HG03469 (cell line): ENCODE data around the gene GP9.
A peak's percentile ranks its signal among the peaks of the same experiment; 100 is the strongest.
"Not testable (repeated sequence)": the region's sequence is repeated elsewhere in the genome, so short reads cannot be mapped to it uniquely, and the experiment has no call there.

Experiments
- ATAC-seq: cut with Tn5 transposase; IDR thresholded peaks from one replicate; pipeline ENCODE4 v1.9.1; 2021; ENCODE audit warnings: mild to moderate bottlenecking, moderate library complexity, moderate number of reproducible peaks; ENCODE audit not compliant: unreplicated experiment

GP9 gene

DNA sequence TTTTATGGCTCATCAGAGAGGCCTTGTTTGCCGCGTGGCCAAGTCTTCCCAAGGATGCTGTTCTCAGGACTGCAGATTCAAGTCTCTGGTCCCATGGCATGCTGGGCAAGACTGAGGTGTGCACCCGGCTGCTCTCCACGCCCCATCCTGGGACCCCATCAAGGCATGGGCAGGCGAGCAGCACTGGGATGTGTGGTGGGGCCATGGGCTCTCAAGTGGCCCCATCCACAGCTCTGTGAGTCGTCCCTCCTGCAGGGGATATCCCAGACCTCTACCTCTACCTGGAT, 13.1 kb upstream of the GP9 start:
- no peak for ATAC-seq

DNA sequence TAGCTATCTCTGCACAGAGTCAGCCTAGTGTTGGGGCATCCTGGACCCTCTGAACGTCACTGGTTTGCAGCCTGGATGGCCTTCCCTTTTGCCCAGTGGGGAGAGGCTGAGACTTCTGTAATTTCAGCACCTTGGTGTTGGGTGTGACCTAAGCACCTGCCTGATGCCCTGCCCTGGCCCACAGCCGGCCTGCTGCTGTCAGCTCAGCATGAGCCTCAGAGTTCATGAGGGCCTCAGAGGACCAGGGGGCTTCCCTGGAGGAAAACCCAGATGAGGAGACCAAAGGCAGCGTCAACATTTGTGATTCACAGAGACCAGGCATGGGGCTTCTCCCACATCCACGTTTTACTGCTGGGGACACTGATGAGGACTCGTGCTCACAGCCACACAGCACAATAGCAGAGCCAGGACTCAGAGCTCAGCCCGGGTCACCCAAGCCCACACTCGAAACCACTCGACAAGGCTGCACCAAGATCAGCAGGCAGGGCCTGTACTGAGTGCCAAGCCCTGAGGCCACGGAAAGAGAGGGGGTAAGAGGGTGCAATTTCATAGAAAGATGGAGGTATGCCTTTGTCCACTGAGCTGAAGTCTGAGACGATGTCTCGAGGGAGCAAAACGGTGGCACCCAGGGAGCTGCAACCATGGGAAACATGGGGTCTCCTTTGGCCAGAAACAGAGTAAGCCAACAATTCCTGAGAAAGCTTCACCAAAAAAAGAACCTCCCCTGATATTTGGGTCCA, 9.9 kb upstream of the GP9 start:
- ATAC-seq: no peak

DNA sequence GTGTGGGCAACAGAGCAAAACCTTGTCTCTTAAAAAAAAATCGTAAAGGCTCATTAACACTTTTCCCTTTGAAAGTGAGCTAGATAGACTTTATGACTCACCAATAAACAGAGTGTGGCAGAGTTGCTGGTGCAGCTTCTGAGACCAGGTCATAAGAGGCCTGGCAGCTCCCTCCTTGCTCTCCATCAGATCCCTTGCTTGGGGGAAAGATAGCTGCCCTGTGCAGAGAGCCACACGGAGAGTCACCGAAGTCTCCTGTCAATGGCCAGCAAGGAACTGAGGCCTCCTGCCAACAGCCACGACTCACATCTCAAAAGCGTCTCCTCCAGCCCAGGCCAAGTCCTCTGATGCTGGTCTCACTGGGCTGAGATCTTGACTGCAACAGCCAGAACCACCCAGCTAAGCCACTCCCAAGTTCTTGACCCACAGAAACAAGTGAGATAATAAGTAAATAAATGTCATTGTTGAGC, 8.7 kb upstream of the GP9 start:
- no peak for ATAC-seq

DNA sequence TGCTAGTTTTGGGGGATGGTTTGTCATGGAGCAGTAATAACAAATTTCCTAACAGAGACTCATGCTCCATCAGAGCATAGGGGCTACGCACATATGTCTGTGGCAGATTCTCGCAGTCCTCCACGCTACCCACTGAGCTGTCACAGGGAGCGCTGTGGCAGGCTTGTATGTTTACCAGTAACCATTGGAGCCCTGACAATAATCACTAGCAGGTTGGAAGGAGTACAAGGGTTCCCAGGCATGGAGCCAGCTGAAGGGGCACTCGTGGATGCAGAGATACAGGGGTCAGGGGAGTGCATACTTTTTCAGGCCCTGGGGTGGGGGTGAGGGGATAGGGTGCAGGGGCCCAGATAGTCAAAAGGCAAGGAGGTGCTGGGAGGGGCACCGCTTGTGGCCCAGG, 7.9 kb upstream of the GP9 start:
- ATAC-seq: no peak

DNA sequence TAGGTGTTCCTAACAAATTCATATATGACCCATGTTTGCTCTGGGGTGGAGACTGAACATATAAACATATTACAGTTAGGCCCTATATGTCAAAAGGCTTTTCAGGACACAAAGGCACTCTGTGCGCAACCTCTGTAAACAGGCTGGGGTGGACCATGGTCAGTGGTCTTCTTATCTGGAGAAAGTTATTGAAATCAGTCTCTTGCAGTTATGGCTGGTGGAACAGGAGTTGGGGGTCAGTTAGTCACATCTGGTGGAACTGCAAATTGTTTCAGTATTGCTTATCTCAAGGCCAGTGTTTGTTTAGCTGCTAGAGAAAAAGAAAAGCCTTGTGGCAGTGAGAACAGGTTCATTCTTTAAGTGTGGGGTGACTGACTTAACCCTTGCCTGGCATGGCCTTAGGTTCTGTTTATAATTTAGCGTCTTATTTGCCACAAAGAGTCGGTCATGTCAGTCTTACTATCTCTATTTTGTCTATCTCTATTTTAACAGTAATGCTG, 5.9 kb upstream of the GP9 start:
- no peak for ATAC-seq

DNA sequence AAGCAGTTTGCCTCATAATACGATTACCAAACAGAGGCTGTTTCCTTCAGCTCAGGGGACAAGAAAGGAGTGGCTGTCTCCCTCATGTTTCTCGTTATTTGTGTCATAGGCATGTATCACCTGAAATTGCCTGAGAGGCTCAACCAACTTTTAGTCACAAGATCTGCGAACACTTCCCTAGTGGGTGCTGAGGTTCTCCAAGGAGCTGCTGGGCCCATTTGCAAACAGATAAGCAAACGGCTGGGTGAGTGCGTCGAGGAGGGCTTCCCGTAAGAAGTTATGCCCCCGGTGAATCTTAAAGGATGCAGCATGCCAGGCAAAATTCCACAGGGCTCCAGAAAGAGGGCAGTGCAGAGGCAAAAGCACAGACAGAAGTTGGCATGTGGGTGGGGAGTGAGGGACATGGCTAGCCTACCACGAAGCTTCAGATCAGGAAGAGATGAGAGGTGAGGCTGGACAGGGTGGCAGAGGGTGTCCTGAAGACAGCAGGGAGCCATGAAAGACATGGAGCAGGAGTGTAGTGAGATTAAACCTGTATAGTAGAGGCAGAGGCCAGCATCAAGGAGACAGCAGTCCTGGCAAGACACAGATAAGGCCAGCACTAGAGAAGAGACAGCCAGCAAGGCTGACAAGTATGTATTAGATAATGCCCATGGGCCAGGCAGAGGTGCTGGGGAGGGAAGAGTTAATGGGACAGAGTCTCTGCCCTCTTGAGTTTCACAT, 4.0 kb upstream of the GP9 start:
- no peak for ATAC-seq

DNA sequence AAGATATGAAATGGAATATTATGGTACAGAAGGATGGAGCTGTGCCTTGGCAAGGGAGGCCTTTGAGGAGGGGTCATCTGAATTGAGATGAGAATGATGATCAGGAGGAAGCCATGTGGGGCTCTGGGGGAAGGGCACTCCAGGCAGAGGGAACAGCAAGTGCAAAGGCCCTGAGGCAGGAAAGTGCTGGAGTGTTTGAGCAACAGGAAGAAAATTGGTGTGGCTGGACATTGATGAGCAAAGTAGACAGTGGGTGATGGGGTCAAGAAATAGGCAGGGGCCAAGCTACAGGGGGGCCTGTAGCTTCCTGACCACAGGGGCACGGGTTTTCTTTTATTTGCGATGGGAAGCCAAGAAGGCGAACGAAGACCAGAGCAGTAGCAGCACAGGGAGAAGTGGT, 3.3 kb upstream of the GP9 start:
- no peak for ATAC-seq

DNA sequence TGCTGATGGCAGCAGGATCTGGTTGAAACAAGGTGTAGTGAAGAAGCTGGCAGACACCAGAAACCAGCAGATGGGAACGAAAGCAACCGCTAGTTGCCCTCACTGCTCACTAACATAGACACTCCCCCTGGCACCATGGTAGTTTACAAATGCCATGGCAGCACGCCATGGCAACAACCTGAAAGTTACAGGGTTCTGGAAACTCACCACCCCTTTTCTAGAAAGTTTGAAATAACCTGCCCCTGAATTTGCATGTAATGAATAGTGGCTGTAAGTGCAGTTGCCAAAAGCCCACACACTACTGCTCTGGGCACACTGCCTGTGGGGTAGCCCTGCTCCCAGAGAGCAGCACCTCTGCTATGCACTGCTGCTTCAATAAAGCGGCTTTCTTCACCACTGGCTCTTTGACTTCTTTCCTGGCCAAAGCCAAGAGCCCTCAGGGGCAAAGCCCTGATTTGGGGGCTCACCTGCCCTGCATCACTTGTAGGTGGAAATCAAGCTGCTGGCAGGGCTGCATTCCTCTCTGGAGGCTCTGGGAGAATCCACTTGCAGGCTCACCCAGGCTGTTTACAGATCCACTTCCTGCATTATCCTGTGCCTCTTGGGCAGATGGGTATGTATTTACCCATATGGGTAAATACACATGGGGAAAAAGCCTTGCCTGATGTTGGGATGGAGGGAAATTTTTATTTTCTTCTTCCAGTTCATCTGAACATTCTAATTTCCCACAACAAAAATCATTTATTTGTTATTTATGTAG, 2.0 kb upstream of the GP9 start:
- ATAC-seq: peak; percentile 55

DNA sequence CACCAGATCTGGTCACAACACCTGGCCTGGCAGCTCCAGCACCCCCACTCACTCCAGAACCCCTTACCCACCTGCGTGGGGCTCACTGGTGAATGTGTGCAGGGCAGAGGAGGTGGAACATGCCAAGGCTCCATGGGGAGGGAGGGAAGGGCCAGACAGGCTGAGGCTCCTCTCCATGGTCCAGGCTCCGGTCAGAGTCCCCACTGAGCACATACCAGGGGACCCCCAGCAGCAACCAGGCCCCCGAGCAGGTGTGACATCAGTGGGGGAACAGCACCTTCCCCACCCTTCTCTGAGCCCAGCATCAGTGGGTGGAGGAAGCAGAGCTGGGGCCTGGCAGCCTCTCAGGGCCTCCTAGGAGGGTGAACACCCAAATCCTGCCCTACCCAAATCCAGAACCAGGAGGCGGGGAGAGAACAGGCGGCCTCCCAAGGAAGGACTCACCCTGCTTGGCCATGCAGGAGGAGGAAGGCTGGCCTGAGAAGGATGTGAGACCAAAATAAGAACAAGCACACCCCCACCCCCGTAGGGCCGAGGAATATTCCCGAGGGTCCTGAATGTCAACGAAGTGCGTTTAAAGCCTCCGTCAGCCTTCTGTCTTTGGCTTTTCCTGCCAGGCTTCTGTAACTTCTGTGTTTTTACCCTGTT, 1.1 kb upstream of the GP9 start:
- no peak for ATAC-seq

DNA sequence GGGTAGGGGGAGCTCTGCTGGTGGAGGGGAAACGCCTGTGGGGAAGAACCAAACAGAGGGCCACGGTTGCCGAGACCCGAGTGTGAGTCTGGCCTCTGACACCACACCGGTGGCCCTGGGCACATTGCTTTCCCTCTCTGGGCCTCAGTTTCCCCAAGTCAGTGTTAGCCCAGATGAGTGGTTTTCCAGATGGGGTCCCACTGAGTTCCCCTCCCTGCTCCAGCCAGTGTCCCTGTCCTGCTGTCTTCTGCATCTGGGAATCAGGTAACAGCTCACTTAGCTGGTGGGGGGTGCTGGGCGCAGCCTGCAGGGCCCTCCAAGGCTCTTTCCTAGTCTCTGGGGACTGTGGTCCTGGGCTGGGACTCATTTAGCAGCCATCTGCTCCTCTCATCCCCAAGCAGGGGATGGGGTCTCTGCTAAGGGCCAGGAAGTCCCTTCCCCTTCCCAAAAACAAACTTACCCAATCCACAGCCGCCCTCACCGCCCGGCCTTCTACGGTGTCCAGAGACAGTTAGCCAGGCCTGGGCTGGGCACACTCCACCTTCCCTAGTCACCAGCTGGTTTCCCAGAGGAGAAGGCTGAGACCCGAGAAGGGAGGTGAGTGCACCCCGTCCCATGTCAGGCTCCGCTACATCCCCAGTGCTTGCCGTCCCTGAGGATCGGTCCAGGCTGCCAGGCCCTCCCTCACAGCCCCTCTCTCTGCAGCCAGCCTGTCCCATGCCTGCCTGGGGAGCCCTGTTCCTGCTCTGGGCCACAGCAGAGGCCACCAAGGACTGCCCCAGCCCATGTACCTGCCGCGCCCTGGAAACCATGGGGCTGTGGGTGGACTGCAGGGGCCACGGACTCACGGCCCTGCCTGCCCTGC, 676 bp downstream of the GP9 start:
- no peak for ATAC-seq

DNA sequence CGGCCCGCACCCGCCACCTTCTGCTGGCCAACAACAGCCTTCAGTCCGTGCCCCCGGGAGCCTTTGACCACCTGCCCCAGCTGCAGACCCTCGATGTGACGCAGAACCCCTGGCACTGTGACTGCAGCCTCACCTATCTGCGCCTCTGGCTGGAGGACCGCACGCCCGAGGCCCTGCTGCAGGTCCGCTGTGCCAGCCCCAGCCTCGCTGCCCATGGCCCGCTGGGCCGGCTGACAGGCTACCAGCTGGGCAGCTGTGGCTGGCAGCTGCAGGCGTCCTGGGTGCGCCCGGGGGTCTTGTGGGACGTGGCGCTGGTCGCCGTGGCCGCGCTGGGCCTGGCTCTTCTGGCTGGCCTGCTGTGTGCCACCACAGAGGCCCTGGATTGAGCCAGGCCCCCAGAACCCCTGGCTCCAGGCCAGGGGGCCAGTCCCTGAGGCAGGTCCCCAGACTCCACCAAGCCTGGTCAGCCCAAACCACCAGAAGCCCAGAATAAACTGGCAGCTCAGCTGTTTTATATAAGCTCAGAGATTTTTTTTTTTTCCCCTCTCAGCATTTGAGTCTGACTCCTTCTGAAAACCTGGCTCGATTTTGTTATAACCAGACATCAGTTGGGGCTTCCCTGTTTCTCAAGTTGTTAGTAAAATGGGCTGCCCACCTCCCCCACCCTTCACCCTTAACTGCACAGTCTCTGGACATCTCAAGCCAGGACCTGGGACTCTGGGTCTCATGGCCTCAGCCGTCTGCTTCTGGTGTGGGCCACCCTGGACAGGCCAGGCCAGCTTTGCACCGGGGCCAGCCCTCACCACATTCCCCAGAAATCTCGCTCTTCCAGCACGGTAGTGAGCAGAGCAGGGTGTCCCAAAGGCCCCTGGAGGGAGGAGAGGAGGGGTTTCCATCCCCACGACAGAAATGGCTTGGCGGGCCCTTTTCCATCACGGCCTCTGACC, 1.6 kb downstream of the GP9 start:
- no peak for ATAC-seq

DNA sequence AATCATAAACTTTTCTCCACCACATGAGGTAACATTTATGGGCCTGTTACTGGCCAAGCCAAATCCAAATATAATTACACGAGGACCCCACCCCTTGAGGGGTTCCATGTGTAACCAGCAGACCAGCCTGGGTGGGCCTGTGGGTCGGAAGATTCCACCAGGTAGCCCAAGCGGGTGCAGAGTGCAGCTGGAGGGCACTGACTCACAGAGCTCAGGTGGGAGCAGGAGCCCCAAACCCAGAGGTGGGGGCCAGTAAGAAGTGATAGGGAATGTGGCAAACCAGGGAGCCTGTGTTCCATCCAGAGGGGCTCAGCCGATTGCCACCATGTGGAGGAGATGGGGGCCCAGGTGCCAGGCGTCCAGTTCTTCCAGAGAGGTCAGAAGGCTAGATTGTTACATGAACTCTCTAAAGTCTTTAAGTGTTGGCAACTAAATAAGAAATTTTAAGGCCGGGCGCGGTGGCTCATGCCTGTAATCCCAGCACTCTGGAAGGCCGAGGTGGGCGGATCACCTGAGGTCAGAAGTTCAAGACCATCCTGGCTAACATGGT, 2.6 kb downstream of the GP9 start:
- ATAC-seq: no peak

DNA sequence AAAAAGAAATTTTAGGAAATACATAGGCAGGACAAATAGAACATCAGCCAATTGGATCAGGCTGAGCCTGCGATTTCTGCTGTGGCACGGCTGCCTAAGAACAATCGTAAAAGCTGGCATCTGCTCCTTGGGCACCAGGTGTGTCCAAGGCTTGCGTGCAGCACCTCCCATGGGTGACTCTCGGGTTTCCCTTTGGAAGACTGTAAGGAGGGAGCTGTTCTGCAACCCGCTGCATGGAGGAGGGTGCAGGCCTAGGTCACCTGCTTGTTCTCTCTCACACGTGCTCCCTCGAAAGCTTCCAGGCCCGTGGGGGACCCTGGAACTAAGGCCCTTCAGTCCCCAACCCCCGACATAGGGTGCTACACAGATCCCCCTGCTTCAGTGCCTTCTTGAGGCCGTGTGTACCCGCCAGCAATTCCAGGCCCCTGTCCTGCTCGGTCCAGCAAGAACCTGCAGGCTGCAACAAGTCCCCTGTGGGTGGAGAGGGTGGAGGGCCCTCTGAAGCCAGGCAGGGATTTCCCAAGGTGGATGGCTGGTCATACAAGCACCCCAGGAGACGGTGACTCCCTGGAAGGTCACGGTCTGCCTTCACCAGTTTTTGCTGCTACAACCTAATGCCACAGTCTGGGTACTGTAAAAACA, 3.4 kb downstream of the GP9 start:
- ATAC-seq: no peak

DNA sequence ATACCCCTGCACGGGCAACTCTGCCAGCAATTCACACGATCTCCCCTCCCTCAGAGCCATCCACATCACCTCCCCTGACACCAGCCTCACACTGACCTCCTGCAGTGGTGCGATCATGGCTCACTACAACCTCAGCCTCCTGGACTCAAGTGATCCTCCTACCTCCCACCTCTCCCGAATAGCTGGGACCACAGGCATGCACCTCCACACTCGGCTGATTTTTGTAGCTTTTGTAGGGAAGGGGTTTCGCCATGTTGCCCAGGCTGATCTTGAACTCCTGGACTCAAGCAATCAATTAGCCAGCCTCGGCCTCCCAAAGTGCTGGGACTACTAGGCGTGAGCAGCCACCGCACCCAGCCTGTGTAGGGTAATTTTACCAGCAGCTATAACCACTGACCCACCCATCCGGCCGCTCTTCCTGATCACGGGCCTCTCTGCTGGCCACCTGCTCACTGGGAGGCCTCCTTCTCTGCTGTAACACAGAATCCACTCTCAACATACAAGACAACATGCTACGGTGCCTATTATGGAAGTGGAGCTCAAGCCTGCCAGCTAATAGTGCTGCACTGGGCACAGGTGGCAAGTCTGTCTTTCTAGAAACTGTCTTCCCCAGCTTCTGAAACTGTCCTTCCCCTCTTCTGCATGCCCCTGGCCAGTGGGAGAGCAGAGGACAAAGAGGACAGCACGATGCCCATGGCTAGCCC, 4.6 kb downstream of the GP9 start:
- ATAC-seq: no peak

DNA sequence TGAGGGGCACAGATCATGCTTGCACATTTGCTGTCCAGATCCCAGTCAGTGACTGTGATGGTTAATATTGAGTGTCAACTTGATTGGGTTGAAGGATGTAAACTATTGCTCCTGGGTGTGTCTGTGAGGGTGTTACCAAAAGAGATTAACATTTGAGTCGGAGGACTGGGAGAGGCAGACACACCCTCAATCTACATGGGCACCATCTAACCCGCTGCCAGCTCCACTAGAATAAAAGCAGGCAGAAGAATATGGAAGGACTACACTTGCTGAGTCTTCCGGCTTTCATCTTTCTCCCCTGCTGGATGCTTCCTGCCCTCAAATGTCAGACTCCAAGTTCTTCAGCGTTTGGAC, 5.1 kb downstream of the GP9 start:
- no peak for ATAC-seq

DNA sequence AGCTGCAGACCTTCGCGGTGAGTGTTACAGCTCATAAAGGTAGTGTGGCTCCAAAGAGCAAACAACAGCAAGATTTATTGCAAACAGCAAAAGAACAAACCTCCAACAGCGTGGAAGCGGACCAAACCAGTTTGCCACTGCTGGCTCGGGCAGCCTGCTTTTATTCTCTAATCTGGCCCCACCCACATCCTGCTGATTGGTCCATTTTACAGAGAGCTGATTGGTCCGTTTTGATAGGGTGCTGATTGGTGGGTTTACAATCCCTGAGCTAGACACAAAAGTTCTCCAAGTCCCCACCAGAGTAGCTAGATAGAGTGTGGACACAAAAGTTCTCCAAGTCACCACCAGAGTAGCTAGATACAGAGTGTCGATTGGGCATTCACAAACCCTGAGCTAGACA, 7.1 kb downstream of the GP9 start:
- not testable (repeated sequence) for ATAC-seq

DNA sequence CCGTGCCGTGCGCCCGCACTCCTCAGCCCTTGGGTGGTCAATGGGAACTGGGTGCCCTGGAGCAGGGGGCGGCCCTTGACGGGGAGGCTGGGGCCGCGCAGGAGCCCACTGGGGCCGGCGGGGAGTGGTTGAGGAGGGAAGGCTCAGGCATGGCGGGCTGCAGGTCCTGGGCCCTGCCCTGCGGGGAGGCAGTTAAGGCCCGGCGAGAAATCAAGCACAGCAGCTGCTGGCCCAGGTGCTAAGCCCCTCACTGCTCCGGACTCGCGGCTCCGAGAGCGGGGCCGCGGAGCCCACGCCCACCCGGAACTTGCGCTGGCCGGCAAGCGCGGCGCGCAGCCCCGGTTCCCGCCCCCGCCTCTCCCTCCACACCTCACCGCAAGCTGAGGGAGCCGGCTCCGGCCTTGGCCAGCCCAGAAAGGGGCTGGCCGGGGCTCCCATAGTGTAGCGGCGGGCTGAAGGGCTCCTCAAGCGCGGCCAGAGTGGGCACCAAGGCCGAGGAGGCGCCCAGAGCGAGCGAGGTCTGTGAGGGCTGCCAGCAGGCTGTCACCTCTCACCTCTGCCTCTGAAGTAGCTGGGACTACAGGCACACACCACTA, 7.8 kb downstream of the GP9 start:
- ATAC-seq: no peak
